HG02852 (cell line): ENCODE measurements around the gene BCAP29.

Source experiments
- ATAC-seq: cut with Tn5 transposase; IDR thresholded peaks from one replicate; pipeline ENCODE4 v1.9.1; 2021; ENCODE audit warnings: mild to moderate bottlenecking, moderate library complexity; ENCODE audit not compliant: unreplicated experiment

BCAP29 gene

DNA sequence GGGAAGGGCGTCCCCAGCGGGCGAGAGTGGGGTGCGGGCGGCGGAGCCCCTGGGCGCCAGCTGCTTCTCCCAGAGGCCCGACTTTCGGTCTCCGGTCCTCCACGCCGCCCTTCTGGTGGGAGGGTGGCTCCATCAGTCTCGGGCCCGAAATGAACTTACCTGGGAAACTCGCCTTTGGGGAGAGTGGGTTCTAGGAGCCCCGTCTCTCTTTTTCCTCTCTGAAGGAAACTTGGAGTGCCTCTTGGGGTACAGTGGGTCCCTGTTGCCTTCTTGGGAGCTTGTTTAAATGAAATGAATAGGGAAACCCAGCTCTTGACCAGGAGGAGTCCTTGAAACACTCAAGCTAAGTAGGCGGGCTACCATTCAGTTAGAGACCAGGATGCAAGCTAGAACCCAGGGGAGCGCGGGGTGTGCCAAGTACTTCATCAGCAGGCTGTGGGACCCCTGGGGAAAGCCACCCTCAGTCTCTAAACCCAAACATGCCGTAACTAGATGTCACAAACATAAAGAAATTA, 81.9 kb downstream of the BCAP29 start:
- no peak for ATAC-seq

DNA sequence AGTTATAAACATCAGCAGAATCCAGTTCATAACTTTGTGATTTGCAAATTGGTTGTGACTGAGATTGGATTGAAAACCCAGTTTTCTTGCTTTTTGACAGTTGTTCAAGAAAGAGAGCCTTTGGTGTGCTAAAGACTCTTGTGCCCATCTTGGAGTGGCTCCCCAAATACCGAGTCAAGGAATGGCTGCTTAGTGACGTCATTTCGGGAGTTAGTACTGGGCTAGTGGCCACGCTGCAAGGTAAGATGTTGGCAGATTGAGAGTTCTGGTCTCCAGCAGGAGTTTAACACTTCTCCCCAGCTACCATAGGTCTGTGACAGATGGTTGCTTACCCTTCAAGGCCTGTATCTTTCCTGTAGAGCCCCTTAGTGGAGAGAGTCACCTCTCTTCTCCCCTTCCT, 83.2 kb downstream of the BCAP29 start:
- no peak for ATAC-seq

DNA sequence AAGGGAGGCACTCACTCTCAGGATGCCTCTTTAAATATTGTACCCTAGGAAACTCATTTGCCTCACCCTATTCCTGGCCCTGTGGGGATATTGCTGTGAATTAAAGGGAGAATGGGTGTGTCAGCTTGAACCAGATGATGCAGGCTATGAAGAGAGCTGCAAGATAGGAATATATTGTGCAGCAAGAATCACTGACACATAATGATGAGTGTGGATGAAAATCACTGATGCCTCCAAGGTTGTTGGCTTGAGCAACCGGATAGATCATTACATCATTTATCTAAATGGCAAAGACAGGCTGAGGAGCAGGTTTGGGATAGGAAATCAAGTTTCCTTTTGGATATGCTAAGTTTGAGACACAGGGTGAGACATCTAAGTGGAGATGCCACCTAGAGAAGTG, 86.7 kb downstream of the BCAP29 start:
- no peak for ATAC-seq

DNA sequence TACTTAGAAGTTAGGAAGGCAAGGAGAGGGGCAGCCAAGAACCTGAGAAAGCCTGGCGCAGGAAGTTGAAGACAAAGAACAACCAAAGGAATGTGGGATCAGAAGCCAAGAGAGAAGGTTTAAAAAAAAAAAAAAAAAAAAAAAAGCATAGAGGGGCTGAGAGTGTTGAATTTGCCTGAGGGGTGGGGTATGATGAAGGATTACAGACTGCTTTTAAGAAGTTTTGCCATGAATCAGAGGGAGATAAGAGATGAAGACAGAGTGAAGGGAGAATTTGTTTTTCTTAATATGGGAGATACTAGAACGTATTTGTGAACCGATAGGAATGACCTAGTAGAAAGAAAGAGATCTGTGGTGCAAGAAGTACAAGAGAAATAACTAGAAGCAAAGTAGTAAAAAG, 87.3 kb downstream of the BCAP29 start:
- no peak for ATAC-seq

DNA sequence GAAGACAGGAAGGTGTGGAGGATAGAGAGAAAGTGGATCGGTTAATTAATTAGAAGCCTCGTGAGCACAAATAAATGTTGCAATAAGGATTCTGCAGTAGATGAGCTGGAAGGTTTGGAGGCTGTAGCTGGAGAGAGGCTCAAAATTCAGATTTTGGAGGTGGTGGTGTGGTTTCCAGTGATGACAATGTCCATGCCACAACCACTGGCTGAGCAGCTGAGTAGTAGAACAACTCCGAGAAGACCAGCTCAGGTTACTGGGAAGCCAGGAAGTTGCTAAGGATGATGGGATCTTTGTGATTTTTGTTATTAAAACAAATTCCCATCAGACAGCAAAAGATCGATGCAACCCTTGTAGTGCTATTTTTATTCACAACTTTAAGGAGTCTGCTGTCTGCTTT, 88.2 kb downstream of the BCAP29 start:
- ATAC-seq, result no peak
